Occipital lobe (tissue), 2 donors: ENCODE measurements around the gene SERPINB2. TPM values are rescaled to one million over a fixed set of nuclear protein-coding genes. Genes with fewer than 3 reads are reported as not detected.

ENCODE experiments used
- DNase-seq: peaks from one replicate; lab custom pipeline; 2025; lab: John Stamatoyannopoulos, UW
- total RNA-seq: library from RNA; depleted of rRNA; stranded (reverse); fragments of >200 nt; gene quantifications from one replicate; pipeline ENCODE4 v1.2.3, GENCODE V29; 2014

Gene SERPINB2, protein sequence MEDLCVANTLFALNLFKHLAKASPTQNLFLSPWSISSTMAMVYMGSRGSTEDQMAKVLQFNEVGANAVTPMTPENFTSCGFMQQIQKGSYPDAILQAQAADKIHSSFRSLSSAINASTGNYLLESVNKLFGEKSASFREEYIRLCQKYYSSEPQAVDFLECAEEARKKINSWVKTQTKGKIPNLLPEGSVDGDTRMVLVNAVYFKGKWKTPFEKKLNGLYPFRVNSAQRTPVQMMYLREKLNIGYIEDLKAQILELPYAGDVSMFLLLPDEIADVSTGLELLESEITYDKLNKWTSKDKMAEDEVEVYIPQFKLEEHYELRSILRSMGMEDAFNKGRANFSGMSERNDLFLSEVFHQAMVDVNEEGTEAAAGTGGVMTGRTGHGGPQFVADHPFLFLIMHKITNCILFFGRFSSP
- total RNA-seq = 0.62 TPM

DNA sequence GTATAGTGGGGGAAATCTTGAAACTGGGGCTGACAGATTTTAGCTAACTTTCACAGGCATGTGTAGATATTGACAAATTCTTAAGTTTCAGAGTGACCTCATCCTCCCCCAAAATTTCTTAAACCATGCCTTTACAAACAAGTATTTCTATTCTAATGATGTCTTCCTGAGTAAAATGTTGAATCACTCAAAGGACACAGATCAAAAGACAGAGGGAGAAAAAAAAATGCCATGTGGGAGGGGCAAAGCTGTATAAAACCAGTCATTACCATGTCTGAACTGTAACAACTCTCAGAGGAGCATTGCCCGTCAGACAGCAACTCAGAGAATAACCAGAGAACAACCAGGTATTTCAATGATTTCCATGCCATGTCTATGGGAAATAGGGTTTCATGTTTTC, at the start of gene SERPINB2:
TSS of gene SERPINB2 (plus strand) at position 282 of the 400 bp plus-strand sequence. CDS start 3,740 bp downstream, outside the sequence.
- no peak for DNase-seq

- DNase-seq = no peak
These were observed 44.5 kb upstream of the SERPINB2 start for GRCh38 chr18:63843008-63843407.

DNA sequence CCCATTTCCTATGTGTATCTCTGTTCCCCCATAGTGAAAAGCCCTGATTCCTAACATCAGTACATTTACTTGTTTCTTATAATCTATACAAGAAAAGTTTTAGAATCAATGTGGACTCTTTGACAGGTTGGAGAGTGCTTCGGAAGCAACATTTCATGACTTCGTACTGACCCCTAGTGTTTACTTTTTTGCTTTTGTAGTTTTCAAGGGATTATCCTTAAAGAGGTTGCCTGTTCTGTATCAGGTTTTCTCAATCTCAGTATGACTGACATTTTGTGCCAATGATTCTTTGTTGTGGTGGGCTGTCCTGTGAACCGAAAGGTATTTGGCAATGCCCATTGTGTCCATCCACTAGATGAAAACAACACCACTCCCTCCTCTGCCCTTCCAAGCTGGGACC, 43.3 kb upstream of the SERPINB2 start:
- DNase-seq = no peak

- no peak for DNase-seq
These were observed 39.3 kb upstream of the SERPINB2 start for GRCh38 chr18:63848159-63848558.

DNA sequence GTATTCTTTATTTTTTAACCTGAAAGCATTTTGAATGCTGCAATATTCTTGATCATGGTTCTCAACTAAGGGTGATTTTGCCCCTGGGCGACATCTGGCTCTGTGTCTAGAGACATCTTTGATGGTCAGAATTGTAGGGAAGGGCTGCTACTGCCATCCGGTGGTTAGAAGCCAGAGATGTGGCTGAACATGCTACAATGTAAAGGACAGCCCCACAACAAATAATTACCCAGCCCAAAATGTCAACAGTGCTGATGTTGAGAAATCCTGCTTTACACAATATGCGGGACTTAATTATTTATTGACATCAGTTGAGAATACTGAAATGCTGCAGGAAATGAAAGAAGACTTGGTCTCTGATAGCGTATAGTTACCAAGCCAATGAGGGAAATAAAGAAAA, 37.5 kb upstream of the SERPINB2 start:
- DNase-seq = no peak

- no peak for DNase-seq
These were observed 36.9 kb upstream of the SERPINB2 start for GRCh38 chr18:63850636-63851035.

DNA sequence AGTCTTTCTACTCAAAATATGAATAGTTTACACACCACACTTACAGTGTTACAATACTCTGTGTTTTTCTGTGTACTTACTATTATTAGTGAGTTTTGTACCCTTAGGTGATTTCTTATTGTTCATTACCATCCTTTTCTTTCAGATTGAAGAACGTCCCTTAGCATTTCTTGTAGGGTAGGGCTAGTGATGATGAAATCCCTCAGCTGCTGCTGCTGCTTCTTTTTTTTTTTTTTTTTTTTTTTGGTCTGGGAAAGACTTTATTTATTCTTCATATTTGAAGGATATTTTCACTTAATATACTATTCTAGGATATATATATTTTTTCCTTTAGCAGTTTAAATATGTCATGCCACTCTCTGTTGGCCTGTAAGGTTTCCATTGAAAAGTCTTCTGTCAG, 29.0 kb upstream of the SERPINB2 start:
- DNase-seq = no peak

GRCh38 chr18:63859781-63860475, 27.6 kb upstream of the SERPINB2 start:
- no peak for DNase-seq

- no peak for DNase-seq
These were observed 27.0 kb upstream of the SERPINB2 start for GRCh38 chr18:63860531-63860930.

- no peak for DNase-seq
These were observed 20.0 kb upstream of the SERPINB2 start for GRCh38 chr18:63867368-63868125.

GRCh38 chr18:63868546-63868945, 19.0 kb upstream of the SERPINB2 start:
- no peak for DNase-seq

- DNase-seq = no peak
These were observed 18.1 kb upstream of the SERPINB2 start for GRCh38 chr18:63869374-63869773.

- DNase-seq = no peak
These were observed 17.7 kb upstream of the SERPINB2 start for GRCh38 chr18:63869851-63870250.

- DNase-seq = no peak
These were observed 15.7 kb upstream of the SERPINB2 start for GRCh38 chr18:63871836-63872235.

DNA sequence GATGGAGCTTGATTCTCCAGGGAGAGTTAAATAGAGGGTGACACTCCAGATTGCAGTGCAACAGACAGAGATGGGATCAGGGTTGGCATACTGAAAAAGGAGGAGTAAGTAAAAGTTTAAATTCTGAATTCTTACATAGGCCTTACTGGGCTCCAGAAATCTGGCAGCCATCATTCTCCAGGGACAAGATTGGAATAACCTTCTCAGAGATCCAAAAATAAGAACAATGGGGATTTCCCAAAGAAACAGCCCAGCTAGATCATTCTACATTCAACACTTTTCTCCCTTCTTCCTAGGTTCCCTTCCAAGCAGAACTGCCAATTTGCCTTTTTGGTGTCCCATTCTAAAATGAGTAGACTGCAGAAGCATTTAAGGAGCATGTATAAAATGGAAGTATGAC, 14.9 kb upstream of the SERPINB2 start:
- DNase-seq = no peak

- no peak for DNase-seq
These were observed 9.2 kb upstream of the SERPINB2 start for GRCh38 chr18:63878343-63878742.

- DNase-seq = no peak
These were observed 8.6 kb upstream of the SERPINB2 start for GRCh38 chr18:63878925-63879324.

- DNase-seq = no peak
These were observed 7.8 kb upstream of the SERPINB2 start for GRCh38 chr18:63879709-63880108.

DNA sequence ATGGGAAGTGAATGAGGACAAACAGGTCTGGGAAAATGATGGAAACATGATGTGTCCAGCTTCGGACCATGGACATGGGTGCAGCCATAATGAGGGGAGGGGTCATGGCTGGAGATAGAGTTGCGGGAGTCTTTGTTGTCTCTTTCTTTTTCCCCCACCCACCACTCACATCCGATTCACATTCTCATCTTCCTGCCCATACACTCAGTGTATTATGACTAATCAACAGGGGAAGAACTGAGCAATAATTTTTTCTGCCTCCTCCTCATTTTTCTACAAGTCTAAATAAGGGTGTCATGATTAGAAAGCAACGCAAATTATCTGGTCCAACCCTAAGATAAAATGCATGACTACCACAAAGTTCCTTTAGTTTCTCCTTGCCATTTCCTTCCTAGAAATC, 5.7 kb upstream of the SERPINB2 start:
- no peak for DNase-seq

DNA sequence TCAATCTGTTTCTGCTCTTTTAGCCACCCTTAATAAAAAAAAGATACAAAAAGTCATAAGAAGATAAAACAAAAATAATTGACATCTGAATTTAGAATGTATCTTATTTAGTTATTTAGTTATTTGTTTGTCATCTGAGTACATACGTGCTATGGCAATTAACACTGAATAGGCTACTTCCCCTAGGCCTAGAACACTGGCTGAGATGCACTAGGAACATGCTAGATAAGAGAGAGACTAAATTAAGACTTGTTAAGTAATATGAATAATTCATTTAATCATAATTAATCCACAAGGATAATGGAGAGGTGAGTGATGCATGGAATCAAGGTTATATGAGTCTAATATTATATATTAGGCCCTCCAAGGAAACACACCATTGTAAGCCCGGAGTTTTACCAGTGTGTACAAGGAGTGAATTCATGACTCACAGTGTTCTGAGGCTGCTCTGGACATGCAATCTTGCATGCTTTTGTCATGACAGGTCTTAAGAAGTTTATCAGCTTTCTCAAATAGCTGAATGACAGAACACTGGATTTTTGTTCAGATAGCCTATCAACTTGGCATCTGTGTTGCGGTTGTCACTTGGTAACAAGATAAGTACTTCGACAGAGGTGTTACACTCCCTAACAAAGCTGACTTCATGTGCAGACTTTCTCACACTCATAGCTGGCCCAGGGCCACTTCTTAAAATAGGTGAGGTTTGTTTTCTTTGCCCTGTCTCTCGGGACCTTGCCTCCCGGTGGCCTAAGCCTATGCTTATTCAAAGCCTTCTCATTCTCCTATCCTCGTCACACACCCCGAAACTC, 5.0 kb upstream of the SERPINB2 start:
- DNase-seq = no peak

DNA sequence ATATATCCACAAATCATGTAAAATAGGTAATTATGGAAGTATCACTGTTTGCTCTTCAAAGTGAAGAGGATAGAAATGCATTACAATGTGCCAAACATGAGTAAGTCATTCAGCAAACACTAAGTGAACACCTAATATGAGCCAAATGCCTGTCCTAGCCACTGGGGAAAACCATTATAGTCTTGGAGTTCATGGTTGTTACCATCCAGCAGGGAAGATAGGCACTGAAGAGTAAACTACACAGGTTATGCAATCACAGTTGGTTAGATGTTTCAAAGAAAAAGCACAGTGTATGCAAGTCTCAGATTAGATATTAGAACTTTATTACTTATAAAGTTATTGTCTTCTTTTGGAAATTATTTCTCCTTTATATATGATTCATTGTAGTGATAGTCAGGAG, 3.9 kb upstream of the SERPINB2 start:
- no peak for DNase-seq
